HG03342 (cell line): Measurements from ENCODE around the gene DUSP16.
"Not testable (repeated sequence)": the region's sequence is repeated elsewhere in the genome, so short reads cannot be mapped to it uniquely, and the experiment has no call there.

Experiments
- ATAC-seq: cut with Tn5 transposase; IDR thresholded peaks from one replicate; pipeline ENCODE4 v1.9.1; 2021; ENCODE audit warnings: mild to moderate bottlenecking, moderate library complexity; ENCODE audit not compliant: unreplicated experiment

DUSP16 gene

GRCh38 chr12:12473223-12473622, 89.4 kb downstream of the DUSP16 start:
- no peak for ATAC-seq

DNA sequence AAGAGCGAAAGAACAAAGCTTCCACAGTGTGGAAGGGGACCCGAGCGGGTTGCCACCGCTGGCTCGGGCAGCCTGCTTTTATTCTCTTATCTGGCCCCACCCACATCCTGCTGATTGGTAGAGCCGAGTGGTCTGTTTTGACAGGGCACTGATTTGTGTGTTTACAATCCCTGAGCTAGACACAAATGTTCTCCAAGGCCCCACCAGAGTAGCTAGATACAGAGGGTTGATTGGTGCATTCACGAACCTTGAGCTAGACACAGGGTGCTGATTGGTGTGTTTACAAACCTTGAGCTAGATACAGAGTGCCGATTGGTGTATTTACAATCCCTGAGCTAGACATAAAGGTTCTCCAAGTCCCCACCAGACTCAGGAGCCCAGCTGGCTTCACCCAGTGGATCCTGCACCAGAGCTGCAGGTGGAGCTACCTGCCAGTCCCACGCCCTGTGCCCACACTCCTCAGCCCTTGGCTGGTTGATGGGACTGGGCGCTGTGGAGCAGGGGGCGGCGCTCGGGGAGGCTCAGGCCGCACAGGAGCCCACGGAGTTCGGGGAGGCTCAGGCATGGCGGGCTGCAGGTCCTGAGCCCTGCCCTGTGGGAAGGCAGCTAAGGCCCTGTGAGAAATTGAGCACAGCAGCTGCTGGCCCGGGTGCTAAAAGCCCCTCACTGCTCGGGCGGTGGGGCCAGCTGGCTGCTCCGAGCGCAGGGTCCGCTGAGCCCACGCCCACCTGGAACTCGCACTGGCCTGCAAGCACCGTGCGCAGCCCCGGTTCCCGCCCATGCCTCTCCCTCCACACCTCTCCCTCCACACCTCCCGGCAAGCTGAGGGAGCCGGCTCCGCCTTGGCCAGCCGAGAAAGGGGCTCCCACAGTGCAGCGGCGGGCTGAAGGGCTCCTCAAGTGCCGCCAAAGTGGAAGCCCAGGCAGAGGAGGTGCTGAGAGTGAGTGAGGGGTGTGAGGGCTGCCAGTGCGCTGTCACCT, 90.4 kb downstream of the DUSP16 start:
- not testable (repeated sequence) for ATAC-seq

- ATAC-seq = no peak
These were observed 91.8 kb downstream of the DUSP16 start for GRCh38 chr12:12470751-12471306.

- ATAC-seq = no peak
These were observed 93.3 kb downstream of the DUSP16 start for GRCh38 chr12:12469386-12469785.

GRCh38 chr12:12468575-12468974, 94.1 kb downstream of the DUSP16 start:
- no peak for ATAC-seq

GRCh38 chr12:12467688-12468261, 94.9 kb downstream of the DUSP16 start:
- ATAC-seq = no peak

- ATAC-seq = no peak
These were observed 95.4 kb downstream of the DUSP16 start for GRCh38 chr12:12467264-12467663.

GRCh38 chr12:12466157-12466556, 96.5 kb downstream of the DUSP16 start:
- no peak for ATAC-seq

GRCh38 chr12:12465522-12465921, 97.1 kb downstream of the DUSP16 start:
- ATAC-seq = no peak

DNA sequence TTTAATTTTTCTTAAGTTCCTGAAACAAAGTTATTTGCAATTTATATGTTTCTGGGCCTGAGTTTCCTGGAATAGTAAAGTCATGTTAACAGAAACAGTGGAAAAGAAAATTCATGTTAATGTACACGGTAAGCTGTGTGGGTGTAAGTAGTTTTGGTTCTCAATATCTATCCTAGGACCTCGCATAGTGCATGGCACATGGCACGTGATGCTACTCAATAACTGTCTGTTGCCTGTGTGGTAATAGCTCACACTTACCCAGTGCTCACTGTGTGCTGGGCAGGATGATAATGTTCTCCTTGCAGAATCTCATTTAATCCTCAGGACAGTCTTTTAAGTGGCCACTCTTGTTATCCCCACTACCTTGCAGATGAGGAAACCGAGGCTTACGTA, 100.7 kb downstream of the DUSP16 start:
- ATAC-seq = no peak

DNA sequence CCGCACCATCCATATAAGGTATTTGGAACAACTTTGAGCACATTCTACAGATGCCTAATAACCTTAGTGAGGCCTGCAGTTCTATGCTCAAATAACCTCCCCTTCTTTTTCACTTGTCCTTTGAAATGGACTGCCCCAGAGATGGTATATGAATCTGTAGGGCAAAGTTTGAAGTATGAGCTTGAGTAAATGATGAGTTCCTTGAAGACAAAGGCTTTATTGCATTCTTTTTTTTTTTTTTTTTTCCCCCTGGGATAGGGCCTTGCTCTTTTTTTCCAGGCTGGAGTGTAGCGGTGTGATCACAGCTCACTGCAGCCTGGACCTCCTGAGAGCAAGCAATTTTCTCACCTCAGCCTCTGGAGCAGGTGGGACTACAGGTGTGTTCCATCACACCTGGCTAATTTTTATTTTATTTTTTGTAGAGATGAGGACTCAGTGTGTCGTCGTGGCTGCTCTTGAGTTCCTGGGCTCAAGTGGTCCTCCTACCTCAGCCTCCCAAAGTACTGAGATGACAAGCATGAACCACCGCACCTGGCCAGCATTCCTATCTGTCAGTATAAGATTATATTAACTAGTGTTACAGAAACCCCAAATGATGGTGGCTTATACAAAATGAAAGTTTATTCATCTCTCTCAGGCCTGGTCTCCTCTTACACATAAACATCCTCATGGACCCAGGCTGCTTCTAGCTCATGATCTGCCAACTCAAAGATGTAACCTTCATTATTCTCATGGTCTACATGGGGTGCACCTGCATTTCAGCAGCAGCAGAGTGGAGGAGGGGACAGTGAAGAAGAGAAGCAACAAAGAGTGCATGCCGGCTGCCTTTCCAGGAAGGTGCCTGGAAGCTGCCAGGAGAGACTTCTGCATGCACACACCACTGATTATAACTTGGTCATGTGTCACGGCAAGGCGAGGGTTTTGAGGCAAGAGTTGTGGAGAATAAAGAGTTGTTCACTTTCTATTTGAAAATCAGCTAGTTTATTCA, 101.4 kb downstream of the DUSP16 start:
- ATAC-seq = no peak

DNA sequence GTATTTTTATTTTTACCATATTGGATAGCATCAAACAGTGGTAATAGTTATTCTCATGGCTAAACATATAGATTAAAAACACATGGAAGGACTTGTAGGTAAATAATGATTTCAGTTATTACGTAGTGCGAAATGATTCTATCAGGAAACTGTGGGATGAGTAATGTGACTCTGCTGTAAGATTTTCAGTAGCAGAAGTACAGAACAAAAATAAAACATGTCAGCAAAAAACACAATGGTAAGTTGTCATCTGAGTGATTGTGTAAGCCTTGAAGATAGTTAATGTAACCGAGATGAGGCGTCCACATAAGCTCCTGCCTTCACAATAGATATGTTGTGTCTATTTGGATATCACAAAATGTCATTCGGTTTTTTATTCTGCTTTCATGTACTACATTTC, 106.0 kb downstream of the DUSP16 start:
- no peak for ATAC-seq

DNA sequence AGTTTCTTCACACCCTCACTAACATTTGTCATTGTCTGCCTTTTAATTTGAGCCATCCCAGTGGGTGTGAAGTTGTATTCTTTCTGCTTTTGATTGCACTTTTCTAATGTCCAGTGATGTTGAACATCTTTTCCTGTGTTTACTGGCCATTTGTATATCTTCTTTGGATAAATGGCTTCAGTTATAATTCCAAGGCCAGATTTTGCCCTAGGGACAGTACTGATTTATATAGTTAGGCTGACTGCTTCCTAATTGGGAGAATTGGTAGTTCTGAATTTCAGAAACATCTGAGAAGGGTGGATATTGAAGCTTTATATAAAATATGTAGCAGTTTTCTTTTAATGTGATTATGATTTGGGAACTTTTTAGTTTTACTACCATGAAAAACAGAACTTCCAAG, 108.3 kb downstream of the DUSP16 start:
- ATAC-seq = no peak

GRCh38 chr12:12453635-12454034, 109.0 kb downstream of the DUSP16 start:
- no peak for ATAC-seq

GRCh38 chr12:12452326-12452902, 110.2 kb downstream of the DUSP16 start:
- no peak for ATAC-seq

DNA sequence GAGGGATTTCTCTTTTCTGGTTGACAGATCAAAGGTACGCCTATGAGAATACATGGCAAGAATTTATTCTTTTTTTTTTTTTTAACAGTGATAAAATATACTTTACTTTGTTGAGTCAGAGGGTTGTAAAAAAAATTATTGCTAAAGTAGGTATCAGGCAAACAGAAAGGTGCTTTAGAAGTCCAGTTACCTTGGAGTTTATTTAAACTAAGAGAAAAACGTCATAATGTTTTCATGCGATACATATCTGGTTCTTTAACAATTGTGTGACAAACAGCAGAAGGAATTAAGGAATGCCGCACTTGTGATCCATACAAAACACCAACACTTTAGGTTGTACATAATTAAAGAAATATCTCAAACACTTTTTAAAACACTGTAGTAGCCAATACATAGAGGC, 111.6 kb downstream of the DUSP16 start:
- no peak for ATAC-seq

GRCh38 chr12:12450043-12450471, 112.6 kb downstream of the DUSP16 start:
- no peak for ATAC-seq

- no peak for ATAC-seq
These were observed 113.1 kb downstream of the DUSP16 start for GRCh38 chr12:12449533-12450025.

DNA sequence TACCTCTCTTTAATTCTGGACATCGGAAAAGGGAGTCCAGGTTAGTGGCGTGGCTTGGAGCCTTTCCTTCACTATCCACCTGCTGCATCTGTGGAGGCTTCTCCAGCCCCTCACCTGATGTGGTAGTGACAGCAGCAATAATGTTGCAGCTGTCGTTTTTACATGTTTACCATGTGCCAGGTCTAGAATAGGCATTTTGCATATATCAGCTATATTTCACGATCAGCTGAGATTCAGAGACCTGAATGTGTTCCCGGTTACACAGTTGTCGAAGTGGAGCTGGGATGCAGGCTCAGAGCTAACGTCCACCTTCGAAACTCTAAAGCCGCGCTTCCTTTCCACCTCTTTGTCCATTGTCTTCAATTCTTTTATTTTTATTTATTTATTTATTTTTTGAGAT, 114.8 kb downstream of the DUSP16 start:
- no peak for ATAC-seq

GRCh38 chr12:12447236-12447635, 115.4 kb downstream of the DUSP16 start:
- no peak for ATAC-seq
